HG03175 (cell line): ENCODE measurements around the gene PAN2.
A peak's percentile ranks its signal among the peaks of the same experiment; 100 is the strongest.
"Not testable (repeated sequence)": the region's sequence is repeated elsewhere in the genome, so short reads cannot be mapped to it uniquely, and the experiment has no call there.

Experiments
- ATAC-seq: cut with Tn5 transposase; IDR thresholded peaks from one replicate; pipeline ENCODE4 v1.9.1; 2021; ENCODE audit warnings: mild to moderate bottlenecking, moderate library complexity; ENCODE audit not compliant: unreplicated experiment

Gene PAN2

GRCh38 chr12:56333679-56334489, at the start of gene PAN2:
PAN2 (minus strand) TSS chr12:56334000; CDS start chr12:56333094, 906 bp downstream.
- ATAC-seq: peak; percentile 95

GRCh38 chr12:56382611-56383010, 48.8 kb upstream of the PAN2 start:
- ATAC-seq: no peak

GRCh38 chr12:56377989-56378316, 44.2 kb upstream of the PAN2 start:
- no peak for ATAC-seq

- ATAC-seq: no peak
These were observed 43.6 kb upstream of the PAN2 start for GRCh38 chr12:56377310-56377988.

GRCh38 chr12:56375598-56376434, 42.0 kb upstream of the PAN2 start:
- peak; percentile 81 for ATAC-seq

DNA sequence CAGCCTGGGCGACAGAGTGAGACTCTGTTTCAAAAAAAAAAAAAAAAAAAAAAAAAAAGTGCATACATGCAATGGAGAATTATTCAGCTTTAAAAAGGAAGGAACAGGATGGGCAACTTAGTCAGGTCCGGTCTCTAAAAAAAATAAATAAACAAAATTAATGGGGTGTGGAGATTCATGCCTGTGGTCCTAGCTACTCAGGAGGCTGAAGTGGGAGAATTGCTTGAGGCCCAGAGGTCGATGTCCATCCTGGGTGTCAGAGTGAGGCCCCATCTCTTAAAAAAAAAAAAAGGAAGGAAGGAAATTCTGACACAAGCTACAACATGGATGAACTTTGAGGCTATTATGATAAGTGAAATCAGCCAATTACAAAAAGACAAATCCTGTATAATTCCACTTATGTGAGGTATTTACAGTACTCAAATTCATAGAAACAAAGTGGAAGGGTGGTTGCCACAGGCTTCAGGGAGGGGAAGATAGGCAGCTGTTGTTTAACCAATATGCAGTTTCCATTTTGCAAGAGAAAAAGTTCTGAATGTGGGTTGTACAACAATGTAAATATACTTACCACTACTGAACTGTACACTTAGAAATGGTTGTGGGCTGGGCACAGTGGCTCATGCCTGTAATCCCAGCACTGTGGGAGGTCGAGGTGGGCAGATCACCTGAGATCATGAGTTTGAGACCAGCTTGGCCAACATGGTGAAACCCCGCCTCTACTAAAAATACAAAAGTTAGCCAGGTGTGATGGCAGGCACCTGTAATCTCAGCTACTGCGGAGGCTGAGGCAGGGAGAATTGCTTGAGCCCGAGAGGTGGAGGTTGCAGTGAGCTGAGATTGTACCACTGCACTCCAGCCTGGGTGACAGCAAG, 41.2 kb upstream of the PAN2 start:
- peak; percentile 29 for ATAC-seq

DNA sequence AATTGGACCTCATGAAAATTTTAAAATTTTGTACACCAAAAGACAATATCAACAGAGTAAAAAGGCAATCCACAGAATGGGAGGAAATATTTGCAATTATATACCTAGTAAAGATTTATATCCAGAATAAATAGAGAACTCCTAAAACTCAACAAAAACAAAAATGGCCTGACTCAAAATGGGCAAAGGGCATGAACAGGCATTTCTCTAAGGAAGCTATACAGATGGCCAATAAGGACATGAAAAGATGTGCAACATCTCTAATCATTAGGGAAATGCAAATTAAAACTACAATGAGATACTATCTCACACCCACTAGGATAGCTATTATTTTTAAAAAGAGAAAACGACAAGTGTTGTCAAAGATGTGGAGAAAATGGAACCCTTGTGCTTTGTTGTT, 39.7 kb upstream of the PAN2 start:
- ATAC-seq: no peak

DNA sequence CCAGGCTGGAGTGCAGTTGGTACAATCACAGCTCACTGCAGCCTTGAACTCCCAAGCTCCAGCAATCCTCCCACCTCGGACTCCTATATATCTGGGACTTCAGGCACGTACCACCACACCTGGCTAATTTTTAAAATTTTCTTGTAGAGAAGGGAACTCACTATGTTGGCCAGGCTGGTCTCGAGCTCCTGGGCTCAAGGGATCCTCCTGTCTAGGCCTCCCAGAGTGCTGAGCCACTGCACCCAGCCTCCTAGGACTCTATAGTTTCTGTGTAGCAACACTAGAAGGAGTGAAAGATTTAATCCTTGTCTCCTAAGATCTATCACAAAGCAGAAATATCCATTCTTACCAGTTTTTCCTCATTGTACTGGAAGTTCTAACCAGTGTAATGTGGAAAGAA, 33.1 kb upstream of the PAN2 start:
- ATAC-seq: no peak

DNA sequence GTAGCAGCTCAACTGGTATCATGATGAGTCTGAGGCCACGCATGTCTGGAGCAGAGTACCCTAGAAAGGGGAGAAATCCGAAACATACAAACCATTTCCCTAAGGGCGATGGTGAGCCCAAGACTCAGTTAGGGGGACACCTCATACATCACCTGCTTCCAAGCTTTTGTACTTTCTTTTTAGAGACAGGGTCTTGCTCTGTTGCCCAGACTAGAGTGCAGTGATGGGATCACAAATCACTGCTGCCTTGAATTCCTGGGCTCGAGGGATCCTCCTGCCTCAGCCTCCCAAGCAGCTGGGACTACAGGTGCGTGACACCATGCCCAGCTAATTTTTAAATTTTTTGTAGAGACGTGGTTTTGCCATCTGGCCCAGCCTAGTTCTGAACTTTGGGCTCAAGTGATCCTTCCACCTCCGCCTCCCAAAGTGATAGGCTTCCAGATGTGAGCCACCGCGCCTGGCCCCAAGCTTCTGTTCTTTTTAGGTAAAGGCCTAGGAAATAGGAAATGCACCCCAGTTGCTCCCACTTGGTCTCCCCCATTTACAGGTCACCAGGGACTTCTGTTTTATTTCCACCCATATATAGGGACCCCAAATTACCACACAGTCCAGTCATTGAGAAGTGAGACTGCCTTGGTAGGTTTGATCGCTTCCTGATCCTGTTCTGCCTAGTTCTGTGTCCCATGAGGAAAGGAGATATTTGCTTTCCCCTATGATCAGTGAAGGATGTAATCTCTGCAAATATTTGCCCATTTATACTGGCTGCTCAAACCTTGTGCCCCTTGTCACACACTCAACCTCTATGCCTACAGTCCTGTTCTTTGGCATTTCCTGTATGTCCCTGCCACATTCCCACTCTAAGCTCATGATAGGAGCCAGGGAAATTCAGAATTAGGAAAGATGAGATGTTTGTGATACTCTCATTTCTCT, 28.6 kb upstream of the PAN2 start, which contains the start of gene APOF:
Gene APOF, minus strand, starts transcription at position 728 of the 930 bp plus-strand sequence. Its CDS starts 112 bp downstream, at position 616.
- ATAC-seq: no peak

DNA sequence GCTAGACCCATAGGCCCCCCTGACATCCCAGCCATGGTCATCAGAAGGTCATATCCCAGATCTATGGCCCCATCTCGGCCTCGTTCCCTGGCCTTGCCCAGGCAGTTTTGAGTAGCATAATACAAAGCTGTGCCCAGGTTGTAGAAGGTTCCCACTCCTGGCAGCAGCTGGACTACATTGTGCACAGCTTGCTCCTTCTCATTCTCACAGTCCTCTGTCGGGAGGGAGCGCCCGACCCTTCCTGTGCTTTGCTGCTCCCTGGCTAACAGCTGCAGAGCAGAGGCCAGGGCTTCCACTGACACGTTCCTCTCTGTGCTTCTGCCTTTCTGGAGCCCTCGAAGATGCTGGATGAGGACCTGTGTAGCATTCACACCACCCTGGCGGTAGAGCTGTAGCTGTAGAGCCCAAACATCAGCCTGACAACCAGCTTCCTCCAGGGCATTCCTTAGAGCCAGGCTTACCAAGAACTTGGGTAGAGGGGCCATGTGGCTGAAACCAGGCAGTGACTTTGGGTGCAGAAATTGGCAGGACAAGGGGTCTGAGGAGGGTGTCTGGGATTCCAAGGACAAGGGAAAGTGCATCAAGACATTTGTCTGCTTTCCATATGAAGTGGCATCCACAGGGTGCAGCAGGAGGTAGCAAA, 27.8 kb upstream of the PAN2 start:
- no peak for ATAC-seq

- ATAC-seq: peak; percentile 95
These were observed 26.3 kb upstream of the PAN2 start, which contains the start of gene STAT2 for GRCh38 chr12:56359851-56360767. STAT2 (minus strand) TSS chr12:56360107; CDS start chr12:56356571, 3,536 bp downstream.

- no peak for ATAC-seq
These were observed 25.2 kb upstream of the PAN2 start for GRCh38 chr12:56358836-56359532.

DNA sequence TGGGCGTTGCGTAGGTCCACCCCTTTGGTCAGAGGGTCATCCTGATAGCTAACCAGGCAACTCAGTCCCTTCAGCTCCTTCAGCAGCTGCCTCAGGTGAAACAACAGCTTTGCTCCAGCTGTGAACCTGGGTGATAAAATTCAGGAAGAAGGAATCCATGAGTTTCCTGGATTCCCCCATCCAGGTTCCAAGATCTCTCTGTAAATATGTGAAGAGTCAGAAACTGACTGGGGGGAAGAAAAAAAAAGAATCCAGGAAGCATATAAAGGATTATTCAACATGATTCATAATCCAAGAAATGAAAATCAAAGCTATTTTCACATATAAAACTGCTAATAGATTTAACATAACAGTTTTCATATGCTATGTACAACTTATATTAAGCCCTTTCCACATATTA, 17.5 kb upstream of the PAN2 start:
- no peak for ATAC-seq

DNA sequence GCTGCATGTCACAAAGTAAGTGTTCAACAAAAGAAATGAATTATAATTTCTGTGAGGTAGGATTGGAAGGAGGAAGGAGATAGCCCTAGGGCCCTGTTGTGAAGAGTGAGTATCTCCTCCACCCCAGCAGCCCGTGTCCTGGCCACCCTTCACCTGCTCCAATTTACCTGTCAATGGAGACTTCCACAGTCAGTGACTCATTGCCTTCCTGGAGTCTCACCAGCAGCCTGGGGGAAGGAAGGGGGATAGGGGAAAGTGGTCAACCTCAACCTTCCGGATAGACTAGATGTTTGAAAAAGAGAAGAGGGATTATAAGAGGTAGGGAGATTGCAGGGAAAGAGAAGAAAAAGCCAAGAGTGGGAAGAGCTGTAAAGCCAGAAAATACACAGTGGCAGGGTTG, 16.9 kb upstream of the PAN2 start:
- ATAC-seq: no peak

- no peak for ATAC-seq
These were observed 15.0 kb upstream of the PAN2 start for GRCh38 chr12:56348776-56349175.

GRCh38 chr12:56347255-56347654, 13.5 kb upstream of the PAN2 start:
- not testable (repeated sequence) for ATAC-seq

GRCh38 chr12:56346675-56347074, 12.9 kb upstream of the PAN2 start:
- ATAC-seq: no peak
